Measurements from ENCODE around the gene TTBK2. TPM values are rescaled to one million over a fixed set of nuclear protein-coding genes. Genes with fewer than 3 reads are reported as not detected.

The TTBK2 gene
- total RNA-seq, 1 donor from 2014 or later, result 14.1 TPM

DNA sequence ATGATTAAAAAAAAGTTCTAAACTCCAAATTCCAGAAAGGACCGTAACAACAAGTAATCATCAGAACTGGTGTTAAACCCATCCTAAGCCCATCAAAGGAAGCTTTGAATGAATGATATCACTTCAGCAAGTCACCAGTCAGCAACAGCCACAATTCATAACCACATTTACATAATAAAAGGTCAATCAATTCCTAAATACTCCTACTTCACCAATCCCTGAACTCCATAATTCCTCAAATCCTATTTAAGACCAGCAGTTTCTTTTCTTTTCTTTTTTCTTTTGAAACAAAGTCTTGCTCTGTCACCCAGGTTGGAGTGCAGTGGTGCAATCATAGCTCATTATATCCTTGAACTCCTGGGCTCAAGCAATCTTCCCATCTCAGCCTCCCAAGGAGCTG lies 40.5 kb downstream of the TTBK2 start:
- Mint-ChIP-seq H3K36me3 (ENCODE audit: low read depth, unreplicated experiment) (peaks cover 5% of the 10 kb centered on the region), H3K4me1 (ENCODE audit: unreplicated experiment) (peaks cover 3% of the 10 kb centered on the region), H3K27me3 (ENCODE audit: unreplicated experiment) (no peaks in the 10 kb centered on the region), H3K4me3 (ENCODE audit: unreplicated experiment) (no peak overlapping the region), H3K27ac (ENCODE audit: unreplicated experiment) (no peak overlapping the region), H3K9me3 (ENCODE audit: unreplicated experiment) (peaks cover 5% of the 10 kb centered on the region)
- TF ChIP-seq, protein P1, sequence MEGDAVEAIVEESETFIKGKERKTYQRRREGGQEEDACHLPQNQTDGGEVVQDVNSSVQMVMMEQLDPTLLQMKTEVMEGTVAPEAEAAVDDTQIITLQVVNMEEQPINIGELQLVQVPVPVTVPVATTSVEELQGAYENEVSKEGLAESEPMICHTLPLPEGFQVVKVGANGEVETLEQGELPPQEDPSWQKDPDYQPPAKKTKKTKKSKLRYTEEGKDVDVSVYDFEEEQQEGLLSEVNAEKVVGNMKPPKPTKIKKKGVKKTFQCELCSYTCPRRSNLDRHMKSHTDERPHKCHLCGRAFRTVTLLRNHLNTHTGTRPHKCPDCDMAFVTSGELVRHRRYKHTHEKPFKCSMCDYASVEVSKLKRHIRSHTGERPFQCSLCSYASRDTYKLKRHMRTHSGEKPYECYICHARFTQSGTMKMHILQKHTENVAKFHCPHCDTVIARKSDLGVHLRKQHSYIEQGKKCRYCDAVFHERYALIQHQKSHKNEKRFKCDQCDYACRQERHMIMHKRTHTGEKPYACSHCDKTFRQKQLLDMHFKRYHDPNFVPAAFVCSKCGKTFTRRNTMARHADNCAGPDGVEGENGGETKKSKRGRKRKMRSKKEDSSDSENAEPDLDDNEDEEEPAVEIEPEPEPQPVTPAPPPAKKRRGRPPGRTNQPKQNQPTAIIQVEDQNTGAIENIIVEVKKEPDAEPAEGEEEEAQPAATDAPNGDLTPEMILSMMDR (IDR thresholded peaks at IDR 0.05; ENCODE audit: unreplicated experiment), result no peak
- no peak for DNase-seq (ENCODE audit: low spot score)

DNA sequence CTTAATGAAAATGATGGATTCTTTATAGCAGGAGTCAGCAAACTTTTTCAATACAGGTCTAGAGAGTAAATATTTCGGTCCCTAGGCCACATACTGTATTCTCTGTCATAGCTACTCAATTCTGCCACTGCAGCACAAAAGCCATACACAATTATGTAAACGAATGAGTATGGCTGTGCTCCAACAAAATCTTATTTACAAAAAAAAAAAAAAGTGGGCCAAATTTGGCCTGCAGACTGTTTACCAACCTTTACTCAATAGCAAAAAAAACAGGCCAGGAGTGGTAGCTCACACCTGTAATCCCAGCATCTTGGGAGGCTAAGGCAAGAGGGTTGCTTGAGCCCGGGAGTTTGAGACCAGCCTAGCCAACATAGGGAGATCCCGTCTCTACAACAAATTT lies 41.1 kb downstream of the TTBK2 start:
- Mint-ChIP-seq H3K36me3 (ENCODE audit: low read depth, unreplicated experiment) (no peaks in the 10 kb centered on the region), H3K4me1 (ENCODE audit: unreplicated experiment) (peaks cover 3% of the 10 kb centered on the region), H3K9me3 (ENCODE audit: unreplicated experiment) (no peaks in the 10 kb centered on the region), H3K27ac (ENCODE audit: unreplicated experiment) (no peak overlapping the region), H3K27me3 (ENCODE audit: unreplicated experiment) (no peaks in the 10 kb centered on the region), H3K4me3 (ENCODE audit: unreplicated experiment) (no peak overlapping the region)
- TF ChIP-seq, protein P1 (IDR thresholded peaks at IDR 0.05; ENCODE audit: unreplicated experiment), result no peak
- no peak for DNase-seq (ENCODE audit: low spot score)

DNA sequence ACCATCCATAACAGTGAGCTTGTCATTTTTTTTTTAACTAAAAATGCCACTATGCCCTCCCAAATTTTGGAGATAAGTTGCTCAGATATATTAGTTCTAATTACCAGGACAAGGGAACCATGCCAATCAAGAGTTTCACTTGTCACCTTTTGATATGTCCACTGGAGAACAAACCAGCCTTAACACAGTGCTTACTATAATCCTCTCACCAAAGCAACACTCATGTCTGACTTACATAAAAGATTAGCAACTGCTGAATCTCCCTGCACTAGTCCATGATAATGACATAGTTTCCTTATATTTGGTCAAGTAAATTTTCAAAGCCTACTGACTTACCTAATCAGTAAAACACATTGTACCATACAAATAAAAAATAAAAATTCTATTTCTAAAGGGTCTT lies 44.4 kb downstream of the TTBK2 start:
- H3K27me3 Mint-ChIP-seq (ENCODE audit: unreplicated experiment), result no peaks in the 10 kb centered on the region
- TF ChIP-seq, protein P1 (IDR thresholded peaks at IDR 0.05; ENCODE audit: unreplicated experiment), result no peak
- no peaks in the 10 kb centered on the region for H3K9me3 Mint-ChIP-seq (ENCODE audit: unreplicated experiment)
- H3K4me1 Mint-ChIP-seq (ENCODE audit: unreplicated experiment), result peaks cover 3% of the 10 kb centered on the region
- DNase-seq (ENCODE audit: low spot score), result no peak
- H3K27ac Mint-ChIP-seq (ENCODE audit: unreplicated experiment), result no peak overlapping the region
- H3K36me3 Mint-ChIP-seq (ENCODE audit: low read depth, unreplicated experiment), result no peaks in the 10 kb centered on the region
- H3K4me3 Mint-ChIP-seq (ENCODE audit: unreplicated experiment), result no peak overlapping the region

DNA sequence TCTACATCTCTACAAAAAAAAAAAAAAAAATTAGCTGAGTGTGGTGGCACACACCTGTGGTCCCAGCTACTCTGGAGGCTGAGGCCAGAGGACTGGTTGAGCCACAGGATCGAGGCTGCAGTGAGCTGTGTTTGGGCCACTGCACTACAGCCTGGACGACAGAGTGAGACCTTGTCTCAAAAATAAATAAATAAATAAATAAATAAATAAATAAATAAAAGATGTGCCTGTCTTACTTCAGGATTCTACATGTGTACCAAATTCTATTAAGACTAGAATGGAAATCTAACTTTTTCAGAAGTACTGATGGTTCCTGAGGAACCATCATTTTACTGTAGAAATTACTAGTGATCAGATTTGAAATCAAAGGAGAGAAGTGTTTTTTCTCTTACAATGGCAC lies 51.9 kb downstream of the TTBK2 start:
- no peaks in the 10 kb centered on the region for H3K9me3 Mint-ChIP-seq (ENCODE audit: unreplicated experiment)
- no peaks in the 10 kb centered on the region for H3K27me3 Mint-ChIP-seq (ENCODE audit: unreplicated experiment)
- H3K36me3 Mint-ChIP-seq (ENCODE audit: low read depth, unreplicated experiment), result peaks cover 4% of the 10 kb centered on the region
- no peak overlapping the region for H3K27ac Mint-ChIP-seq (ENCODE audit: unreplicated experiment)
- no peak overlapping the region for H3K4me3 Mint-ChIP-seq (ENCODE audit: unreplicated experiment)
- TF ChIP-seq, protein P1 (IDR thresholded peaks at IDR 0.05; ENCODE audit: unreplicated experiment), result no peak
- no peak for DNase-seq (ENCODE audit: low spot score)
- H3K4me1 Mint-ChIP-seq (ENCODE audit: unreplicated experiment), result no peaks in the 10 kb centered on the region

DNA sequence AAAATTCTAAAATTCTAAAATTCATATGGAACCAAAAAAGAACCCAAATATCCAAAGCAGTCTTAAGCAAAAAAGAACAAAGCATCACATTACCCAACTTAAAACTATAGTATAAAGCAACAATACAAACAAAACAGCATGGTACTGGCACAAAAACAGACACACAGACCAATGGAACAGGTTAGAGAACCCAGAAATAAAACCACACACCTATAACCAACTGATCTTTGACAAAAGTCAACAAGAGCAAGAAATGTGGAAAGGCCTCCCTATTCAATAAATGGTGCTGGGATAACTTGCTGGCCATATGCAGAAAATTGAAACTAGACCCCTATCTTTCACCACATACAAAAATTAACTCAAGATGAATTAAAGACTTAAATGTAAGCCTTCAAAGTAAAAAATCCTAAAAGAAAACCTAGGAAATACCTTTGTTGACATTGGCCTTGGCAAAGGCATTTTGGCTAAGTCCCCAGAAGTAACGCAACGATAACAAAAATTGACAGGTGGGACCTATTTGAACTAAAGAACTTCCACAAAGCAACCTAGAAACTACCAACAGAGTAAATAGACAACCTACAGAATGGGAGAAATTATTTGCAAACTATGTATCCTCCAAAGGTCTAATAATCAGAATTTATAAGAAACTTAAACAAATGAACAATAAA lies 56.9 kb downstream of the TTBK2 start:
- no peak overlapping the region for H3K4me3 Mint-ChIP-seq (ENCODE audit: unreplicated experiment)
- no peaks in the 10 kb centered on the region for H3K4me1 Mint-ChIP-seq (ENCODE audit: unreplicated experiment)
- H3K9me3 Mint-ChIP-seq (ENCODE audit: unreplicated experiment), result no peaks in the 10 kb centered on the region
- no peaks in the 10 kb centered on the region for H3K27me3 Mint-ChIP-seq (ENCODE audit: unreplicated experiment)
- peaks cover 4% of the 10 kb centered on the region for H3K36me3 Mint-ChIP-seq (ENCODE audit: low read depth, unreplicated experiment)
- TF ChIP-seq, protein P1 (IDR thresholded peaks at IDR 0.05; ENCODE audit: unreplicated experiment), result no peak
- H3K27ac Mint-ChIP-seq (ENCODE audit: unreplicated experiment), result no peak overlapping the region
- no peak for DNase-seq (ENCODE audit: low spot score)
